Endothelial cell of umbilical vein (primary cell): ENCODE measurements around the gene CELSR3. TPM values are rescaled to one million over a fixed set of nuclear protein-coding genes. Genes with fewer than 3 reads are reported as not detected.

Source experiments
- BruUV-seq: library from RNA; stranded (reverse); fragments of 400-500 nt; replicated peaks from 2 replicates; lab custom pipeline; 2021; lab: Mats Ljungman, UMichigan
- CTCF ChIA-PET: fragments of 300-600, 350-600 bp; sonication (Branson Sonifier 250); formaldehyde crosslinking; loops from one replicate; lab custom pipeline; 2021; ENCODE audit warnings: antibody characterized with exemption, inconsistent platforms; lab: Charles Lee
- POLR2A ChIA-PET: fragments of 300-600, 350-600 bp; sonication (Branson Sonifier 250); formaldehyde crosslinking; loops from one replicate; lab custom pipeline; 2021; ENCODE audit warnings: antibody characterized with exemption, inconsistent platforms; lab: Charles Lee
- DNase-seq: peaks from one replicate; pipeline ENCODE4 v3.0.0-alpha.2; 2011; ENCODE audit warnings: low read depth, low spot score
- FAIRE-seq: peaks from 2 replicates; lab custom pipeline; 2011; peaks lifted over from hg19 to GRCh38; lab: Jason Lieb, UNC
- H2AFZ ChIP-seq: 2 replicates; pipeline ENCODE4 v1.6.0; 2012; ENCODE audit warnings: low read depth, low read length, control low read depth, inconsistent platforms
- H3K27ac ChIP-seq: 2 replicates; pipeline ENCODE4 v1.5.1; 2011; ENCODE audit warnings: low read depth, mild to moderate bottlenecking, control low read depth, low read length, moderate library complexity; ENCODE audit not compliant: insufficient read depth
- H3K27me3 ChIP-seq, 2 experiments: 2 replicates each; pipeline versions ENCODE4 v1.6.0 to v1.6.1; 2011; ENCODE audit warnings: low read length in 2 of 2, mixed read lengths in 1 of 2; ENCODE audit not compliant: control insufficient read depth in 2 of 2, insufficient read depth in 2 of 2
- H3K36me3 ChIP-seq, 2 experiments: 2 replicates in 1 of 2; 3 replicates in 1 of 2; pipeline ENCODE4 v1.5.1; 2011; ENCODE audit warnings: low read length in 2 of 2, mild to moderate bottlenecking in 1 of 2, moderate library complexity in 1 of 2; ENCODE audit not compliant: control insufficient read depth in 2 of 2, insufficient read depth in 2 of 2; ENCODE audit errors: extremely low read depth in 1 of 2
- H3K4me1 ChIP-seq: 3 replicates; pipeline ENCODE4 v1.5.1; 2011; ENCODE audit warnings: mild to moderate bottlenecking, low read length; ENCODE audit not compliant: control insufficient read depth, insufficient read depth; ENCODE audit errors: extremely low read depth
- H3K4me2 ChIP-seq: 2 replicates; pipeline ENCODE4 v1.6.1; 2011; ENCODE audit warnings: low read length, control low read depth, mixed read lengths; ENCODE audit not compliant: insufficient read depth
- H3K4me3 ChIP-seq, 3 experiments: fragments of 200-600 bp in 1 of 3; sonication (generic), shearing (Covaris generic) in 1 of 3; replicated peaks in 1 of 3; 2 replicates each; pipeline ENCODE4 v1.5.1; 2011 to 2016; ENCODE audit warnings: control low read depth in 3 of 3, low read length in 3 of 3, mild to moderate bottlenecking in 2 of 3, inconsistent platforms in 1 of 3, low read depth in 1 of 3, moderate library complexity in 1 of 3; ENCODE audit not compliant: insufficient read depth in 1 of 3
- H3K79me2 ChIP-seq: 2 replicates; pipeline ENCODE4 v1.6.0; 2012; ENCODE audit warnings: low read length, inconsistent platforms; ENCODE audit not compliant: control insufficient read depth, insufficient read depth
- H3K9ac ChIP-seq: replicated peaks from 2 replicates; pipeline ENCODE3; 2011; ENCODE audit warnings: low read length, control low read depth; ENCODE audit not compliant: insufficient read depth; ENCODE audit errors: extremely low read depth
- H3K9me1 ChIP-seq: replicated peaks from 3 replicates; pipeline ENCODE4 v1.6.0; 2011; ENCODE audit warnings: mild to moderate bottlenecking, low read length; ENCODE audit not compliant: control insufficient read depth, insufficient read depth; ENCODE audit errors: extremely low read depth
- H3K9me3 ChIP-seq: replicated peaks from 2 replicates; pipeline ENCODE4 v1.5.1; 2012; ENCODE audit warnings: low read length, inconsistent platforms; ENCODE audit not compliant: control insufficient read depth, insufficient read depth
- H4K20me1 ChIP-seq: replicated peaks from 2 replicates; pipeline ENCODE3; 2011; ENCODE audit warnings: mild to moderate bottlenecking, low read length; ENCODE audit not compliant: control insufficient read depth, insufficient read depth; ENCODE audit errors: extremely low read depth
- CTCF ChIP-seq, 2 donors: IDR thresholded peaks; 1 replicate in 1 of 2; 2 replicates in 1 of 2; pipeline ENCODE4 v1.5.1; 2011; ENCODE audit warnings: low read length in 2 of 2, mild to moderate bottlenecking in 2 of 2, moderate library complexity in 2 of 2, control low read depth in 1 of 2, inconsistent platforms in 1 of 2, low read depth in 1 of 2; ENCODE audit not compliant: insufficient read depth in 1 of 2; ENCODE audit errors: extremely low read depth in 1 of 2
- EZH2 ChIP-seq: IDR thresholded peaks from 2 replicates; pipeline ENCODE4 v1.6.1; 2012; ENCODE audit warnings: borderline replicate concordance, low read depth, mild to moderate bottlenecking, moderate library complexity, low read length, inconsistent platforms; ENCODE audit not compliant: severe bottlenecking
- FOS ChIP-seq: IDR thresholded peaks from 2 replicates; pipeline ENCODE4 v1.6.1; 2011; ENCODE audit warnings: mild to moderate bottlenecking, low read length, moderate library complexity, borderline replicate concordance; ENCODE audit not compliant: insufficient read depth
- GATA2 ChIP-seq: IDR thresholded peaks from 2 replicates; pipeline ENCODE4 v1.7.0; 2011; ENCODE audit warnings: low read depth, mild to moderate bottlenecking, moderate library complexity, mixed read lengths, low read length; ENCODE audit not compliant: insufficient read length, insufficient read depth
- JUN ChIP-seq: IDR thresholded peaks from 2 replicates; pipeline ENCODE4 v1.6.1; 2011; ENCODE audit warnings: borderline replicate concordance, low read depth; ENCODE audit not compliant: insufficient read length, insufficient read depth
- MYC ChIP-seq: IDR thresholded peaks from one replicate; pipeline ENCODE4 v1.6.1; 2011; ENCODE audit warnings: mild to moderate bottlenecking, low read depth, low read length
- POLR2A ChIP-seq: IDR thresholded peaks from 2 replicates; pipeline ENCODE4 v1.6.1; 2012; ENCODE audit warnings: low read depth, mild to moderate bottlenecking, control low read depth, low read length
- POLR2AphosphoS5 ChIP-seq: IDR thresholded peaks from 2 replicates; pipeline ENCODE4 v1.6.1; 2012; ENCODE audit warnings: low read depth, mild to moderate bottlenecking, control low read depth, low read length, moderate library complexity; ENCODE audit not compliant: insufficient read depth
- dilution Hi-C: fragments of 300-500 bp; cut with MboI; formaldehyde crosslinking; loops from one replicate; pipeline ENCODE4 v1.15.0; 2019; ENCODE audit warnings: low sequenced_read_pairs; ENCODE audit not compliant: extremely low pct_ligation_motif_present
- intact Hi-C: fragments of 100-400 bp; cut with micrococcal nuclease; formaldehyde crosslinking; loops from one replicate; pipeline ENCODE4 v1.10.0; 2022
- polyA plus RNA-seq, 4 experiments: library from polyadenylated mRNA; depleted of rRNA in 3 of 4; stranded (reverse) in 3 of 4; unstranded in 1 of 4; fragments of >200 nt; gene quantifications; 2 replicates each; pipeline versions ENCODE4 v1.2.1 to v1.2.3, GENCODE V29; 2011 to 2012; ENCODE audit warnings: missing spikeins in 1 of 4
- total RNA-seq: library from RNA; stranded (reverse); gene quantifications from 2 replicates; pipeline ENCODE4 v1.2.3, GENCODE V29; 2021
- TF ChIP-seq, protein P1 (sequence below): IDR thresholded peaks from 2 replicates; pipeline ENCODE4 v1.6.1; 2011; ENCODE audit not compliant: insufficient read depth, insufficient read length

The CELSR3 gene
- total and polyA plus RNA-seq, 2 donors (not counting 3 experiments of a cell fraction or from before 2014, with no cell fraction given) = 0.25 to 0.71 TPM

GRCh38 chr3:48693826-48694225, 31.1 kb upstream of the CELSR3 start:
- no peak overlapping the region for H3K4me2 ChIP-seq
- intact Hi-C loops = loop anchor here (2.0 kb wide), 1 partner anchor 23 kb away; the partner anchor contains the start of gene IP6K2
- BruUV-seq = no TSS peak
- ChIA-PET CTCF (no interaction called here), POLR2A (no interaction called here)
- H3K27me3 ChIP-seq = no peaks in the 10 kb centered on the region
- H3K4me1 ChIP-seq = peaks cover 21% of the 10 kb centered on the region
- dilution Hi-C loops = no loop called here
- no peak for DNase-seq
- H3K27ac ChIP-seq = peak overlapping the region; percentile 85
- TF ChIP-seq GATA2 (no peak), JUN (no peak), POLR2A (no peak)
- no peak overlapping the region for H3K4me3 ChIP-seq
- no peak for FAIRE-seq
- H3K36me3 ChIP-seq = peaks cover 23 to 54% of the 10 kb centered on the region in 2 experiments
- H4K20me1 ChIP-seq = peaks cover 10% of the 10 kb centered on the region
- H3K79me2 ChIP-seq = peaks cover 45% of the 10 kb centered on the region
- H3K9ac ChIP-seq = no peak overlapping the region
- H3K9me1 ChIP-seq = no peaks in the 10 kb centered on the region
- no peak overlapping the region for H2AFZ ChIP-seq
- no peaks in the 10 kb centered on the region for H3K9me3 ChIP-seq

DNA sequence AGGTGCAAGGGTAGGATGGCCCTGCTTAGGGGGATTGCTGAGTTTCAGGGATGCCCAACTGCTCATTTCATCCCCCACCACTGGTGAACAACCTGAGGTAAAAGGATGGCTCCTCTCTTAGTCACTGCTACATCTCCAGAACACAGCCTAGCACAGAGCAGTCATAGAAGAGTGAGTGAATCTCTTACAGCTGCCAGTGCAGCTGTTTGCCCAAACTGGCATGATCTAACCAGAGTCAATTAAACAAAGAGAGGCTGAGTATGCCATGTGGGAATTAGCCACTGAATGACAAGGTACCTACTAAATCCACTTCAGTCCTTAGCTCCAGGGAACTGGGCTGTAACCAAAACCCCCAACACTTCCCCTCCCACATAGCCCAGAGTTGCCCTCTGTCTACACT, 29.9 kb upstream of the CELSR3 start:
- peaks cover 4% of the 10 kb centered on the region for H4K20me1 ChIP-seq
- POLR2A ChIA-PET = no interaction called here
- no peak overlapping the region for H3K27ac ChIP-seq
- H2AFZ ChIP-seq = no peak overlapping the region
- no peak overlapping the region for H3K9ac ChIP-seq
- BruUV-seq = no TSS peak
- DNase-seq = no peak
- no peak overlapping the region for H3K4me2 ChIP-seq
- TF ChIP-seq POLR2AphosphoS5 (no peak), MYC (no peak), POLR2A (no peak), GATA2 (no peak), JUN (no peak), CTCF (IDR thresholded peaks at IDR 0.05; ENCODE audit: extremely low read depth in 1 of 2, insufficient read depth in 1 of 2, low read depth in 1 of 2, low read length in 2 of 2) (no peak), EZH2 (no peak), FOS (no peak)
- TF ChIP-seq, protein P1, sequence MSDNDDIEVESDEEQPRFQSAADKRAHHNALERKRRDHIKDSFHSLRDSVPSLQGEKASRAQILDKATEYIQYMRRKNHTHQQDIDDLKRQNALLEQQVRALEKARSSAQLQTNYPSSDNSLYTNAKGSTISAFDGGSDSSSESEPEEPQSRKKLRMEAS = no peak
- CTCF ChIA-PET = no interaction called here
- H3K79me2 ChIP-seq = peaks cover 33% of the 10 kb centered on the region
- peaks cover 25 to 63% of the 10 kb centered on the region in 2 experiments for H3K36me3 ChIP-seq
- H3K4me3 ChIP-seq = no peak overlapping the region
- dilution Hi-C loops (no loop called here), intact Hi-C loops (no loop called here)
- FAIRE-seq = no peak
- no peaks in the 10 kb centered on the region for H3K9me1 ChIP-seq
- H3K27me3 ChIP-seq = no peaks in the 10 kb centered on the region
- H3K4me1 ChIP-seq = peaks cover 21% of the 10 kb centered on the region
- no peaks in the 10 kb centered on the region for H3K9me3 ChIP-seq
